Vagina (tissue), 2 donors: ENCODE measurements around the gene ADAMTS2. TPM values are rescaled to one million over a fixed set of nuclear protein-coding genes. Genes with fewer than 3 reads are reported as not detected.
"Not testable (repeated sequence)": the region's sequence is repeated elsewhere in the genome, so short reads cannot be mapped to it uniquely, and the experiment has no call there.

Experiments
- DNase-seq, 2 donors: peaks; one replicate each; pipeline ENCODE4 v3.0.0-alpha.2; 2017; ENCODE audit errors: extremely low spot score in 2 of 2
- H3K27ac ChIP-seq: fragments of 200-600 bp; sonication (generic); one replicate; pipeline ENCODE4 v1.5.1; 2019
- H3K27me3 ChIP-seq: fragments of 200-600 bp; sonication (generic); one replicate; pipeline ENCODE4 v1.5.1; 2019
- H3K36me3 ChIP-seq, 2 donors: fragments of 200-600 bp; sonication (generic); one replicate each; pipeline ENCODE4 v1.5.1; 2017 to 2019
- H3K4me1 ChIP-seq: fragments of 200-600 bp; sonication (generic); one replicate; pipeline ENCODE4 v1.5.1; 2019
- H3K4me3 ChIP-seq, 2 donors: fragments of 200-600 bp; sonication (generic); 1 replicate in 1 of 2; 2 replicates in 1 of 2; pipeline ENCODE4 v1.5.1; 2016 to 2019
- H3K9me3 ChIP-seq: fragments of 200-600 bp; sonication (generic); one replicate; pipeline ENCODE4 v1.5.1; 2019
- CTCF ChIP-seq, 3 experiments: fragments of 450-650 bp in 2 of 3; fragments of 200-600 bp in 1 of 3; sonication (generic) in 1 of 3; IDR thresholded peaks; one replicate each; pipeline ENCODE4 v1.5.1; 2017 to 2019; ENCODE audit warnings: antibody characterized with exemption in 3 of 3, mild to moderate bottlenecking in 2 of 3, moderate library complexity in 2 of 3
- POLR2A ChIP-seq, 2 donors: fragments of 450-650 bp; IDR thresholded peaks; one replicate each; pipeline ENCODE4 v1.6.1; 2017; ENCODE audit warnings: antibody characterized with exemption in 2 of 2, mild to moderate bottlenecking in 2 of 2, moderate library complexity in 2 of 2
- POLR2AphosphoS5 ChIP-seq, 2 donors: sonication (generic); formaldehyde crosslinking; IDR thresholded peaks; one replicate each; pipeline ENCODE4 v1.9.0; 2017; ENCODE audit warnings: antibody characterized with exemption in 2 of 2, mild to moderate bottlenecking in 2 of 2, low read depth in 1 of 2; ENCODE audit not compliant: insufficient read depth in 1 of 2
- intact Hi-C: fragments of 100-400 bp; cut with DNase I; formaldehyde crosslinking; loops from one replicate; pipeline ENCODE4 v1.15.1; 2023
- total RNA-seq: library from RNA; depleted of rRNA; stranded (reverse); fragments of >200 nt; gene quantifications from one replicate; pipeline ENCODE4 v1.2.3, GENCODE V29; 2016

Gene ADAMTS2
- total RNA-seq, 1 donor from 2014 or later = 17.4 TPM

- Histone ChIP-seq H3K36me3 (no peaks in the 10 kb centered on the region), H3K27me3 (no peaks in the 10 kb centered on the region), H3K27ac (no peak overlapping the region), H3K9me3 (no peaks in the 10 kb centered on the region), H3K4me3 (no peak overlapping the region), H3K4me1 (no peaks in the 10 kb centered on the region)
- peak in 1 of 2 donors; percentile 75 for DNase-seq
- intact Hi-C loops = no loop called here
- TF ChIP-seq POLR2A (IDR thresholded peaks at IDR 0.05) (no peak), POLR2AphosphoS5 (IDR thresholded peaks at IDR 0.05; ENCODE audit: insufficient read depth in 1 of 2, low read depth in 1 of 2) (no peak), CTCF (IDR thresholded peaks at IDR 0.05) (no peak)
Observed at GRCh38 chr5:179110528-179110927, 234.7 kb downstream of the ADAMTS2 start.

- H3K4me1 ChIP-seq, H3K36me3 ChIP-seq, DNase-seq, intact Hi-C loops, H3K27ac ChIP-seq, H3K27me3 ChIP-seq, H3K4me3 ChIP-seq: not testable (repeated sequence)
- peaks cover 36% of the 10 kb centered on the region for H3K9me3 ChIP-seq
Observed at GRCh38 chr5:179101282-179101681, 244.0 kb downstream of the ADAMTS2 start.

- no peaks in the 10 kb centered on the region for H3K36me3 ChIP-seq
- H3K27me3 ChIP-seq = no peaks in the 10 kb centered on the region
- no peak overlapping the region for H3K4me3 ChIP-seq
- TF ChIP-seq POLR2A (IDR thresholded peaks at IDR 0.05) (no peak), CTCF (IDR thresholded peaks at IDR 0.05) (no peak), POLR2AphosphoS5 (IDR thresholded peaks at IDR 0.05; ENCODE audit: insufficient read depth in 1 of 2, low read depth in 1 of 2) (no peak)
- H3K9me3 ChIP-seq = peaks cover 64% of the 10 kb centered on the region
- no peak for DNase-seq
- intact Hi-C loops = no loop called here
- H3K4me1 ChIP-seq = no peaks in the 10 kb centered on the region
- H3K27ac ChIP-seq = no peak overlapping the region
Observed at GRCh38 chr5:179089502-179089901, 255.8 kb downstream of the ADAMTS2 start.

- Histone ChIP-seq H3K27ac (no peak overlapping the region), H3K4me3 (no peak overlapping the region), H3K9me3 (peaks cover 95% of the 10 kb centered on the region), H3K27me3 (no peaks in the 10 kb centered on the region), H3K36me3 (peaks cover 14 to 60% of the 10 kb centered on the region in 2 donors), H3K4me1 (no peaks in the 10 kb centered on the region)
- TF ChIP-seq CTCF (IDR thresholded peaks at IDR 0.05) (no peak), POLR2A (IDR thresholded peaks at IDR 0.05) (no peak), POLR2AphosphoS5 (IDR thresholded peaks at IDR 0.05; ENCODE audit: insufficient read depth in 1 of 2, low read depth in 1 of 2) (no peak)
- intact Hi-C loops = no loop called here
- DNase-seq = no peak
Observed at GRCh38 chr5:179080724-179081123, 264.5 kb downstream of the ADAMTS2 start.

- TF ChIP-seq POLR2A (IDR thresholded peaks at IDR 0.05) = no peak
- TF ChIP-seq POLR2AphosphoS5 (IDR thresholded peaks at IDR 0.05; ENCODE audit: insufficient read depth in 1 of 2, low read depth in 1 of 2) = no peak
- TF ChIP-seq CTCF (IDR thresholded peaks at IDR 0.05) = no peak
- intact Hi-C loops = no loop called here
- no peak for DNase-seq
- no peaks in the 10 kb centered on the region for H3K4me1 ChIP-seq
- H3K4me3 ChIP-seq = no peak overlapping the region
- peaks cover 96% of the 10 kb centered on the region for H3K9me3 ChIP-seq
- no peaks in the 10 kb centered on the region for H3K27me3 ChIP-seq
- H3K27ac ChIP-seq = no peak overlapping the region
- H3K36me3 ChIP-seq = peaks cover 14 to 71% of the 10 kb centered on the region in 2 donors
Observed at GRCh38 chr5:179079165-179079987, 265.9 kb downstream of the ADAMTS2 start.
